ENCODE data around the gene CNOT1. TPM values are rescaled to one million over a fixed set of nuclear protein-coding genes. Genes with fewer than 3 reads are reported as not detected.

The CNOT1 gene
- total and polyA plus RNA-seq, 10 of the 15 experiments (the other 5 are each of a cell fraction or from before 2014, with no cell fraction given): 101 to 246 (median 175) TPM

DNA sequence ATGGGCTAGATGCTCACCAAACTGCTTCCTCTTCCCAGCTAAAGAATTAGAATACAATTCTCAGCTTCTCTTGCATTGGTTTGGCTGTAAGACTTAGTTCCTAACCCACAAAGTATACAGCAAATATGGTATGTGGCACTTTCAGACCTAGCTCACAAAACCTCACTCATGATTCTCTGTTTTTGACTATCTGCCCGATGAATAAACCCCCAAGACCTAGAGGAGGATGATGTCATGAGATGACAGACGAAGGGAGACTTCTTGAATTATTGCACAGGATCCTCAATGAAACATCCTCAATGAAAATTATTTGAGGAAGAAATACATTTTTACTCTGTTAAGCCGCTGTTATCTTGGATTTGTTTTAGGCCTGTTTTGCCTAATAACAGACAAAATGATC lies 14.3 kb downstream of the CNOT1 start:
- 54% methylated on average over 3 of the region's 3 CpGs for WGBS (ENCODE audit: insufficient coverage, insufficient replicate concordance, low lambda C conversion rate, missing lambda C conversion rate)
- Histone ChIP-seq H3K36me3 (ENCODE audit: control insufficient read depth in 2 of 2, insufficient read depth in 2 of 2, low read length in 1 of 2) (peaks cover 5 to 37% of the 10 kb centered on the region in 2 experiments), H3K9ac (ENCODE audit: control insufficient read depth, insufficient read depth, low read length) (no peak overlapping the region), H3K4me3 (no peak overlapping the region), H3K79me2 (ENCODE audit: control insufficient read depth, insufficient read depth, low read length) (peaks cover 82% of the 10 kb centered on the region), H3K4me1 (ENCODE audit: control insufficient read depth, insufficient read depth, low read length) (no peaks in the 10 kb centered on the region; the same call in 1 of the 2 replicates), H4K20me1 (ENCODE audit: control insufficient read depth, insufficient read depth) (peaks cover 12% of the 10 kb centered on the region; the same call in 1 of the 2 replicates), H3K27ac (ENCODE audit: control insufficient read depth, insufficient read depth) (no peak overlapping the region), H3K27me3 (replicated peaks in 1 of 2; ENCODE audit: control insufficient read depth in 2 of 2, insufficient read depth in 2 of 2, low read length in 1 of 2) (no peaks in the 10 kb centered on the region), H3K9me3 (replicated peaks; ENCODE audit: control insufficient read depth, insufficient read depth, low read length) (no peaks in the 10 kb centered on the region), H2AFZ (ENCODE audit: control insufficient read depth, low read depth, low read length) (no peak overlapping the region), H3K4me2 (ENCODE audit: control insufficient read depth, insufficient read depth) (no peak overlapping the region)
- ChIA-PET SMC1A (ENCODE audit: uncharacterized antibody, unreplicated experiment) (interaction anchor here (0.6 to 1.6 kb wide), 3 partner anchors 12 to 84 kb away, joined by 3 to 4 read pairs (median 4); no protein-coding TSS in a partner anchor), POLR2A (interaction anchor here (1.5 kb wide), 1 partner anchor 14 kb away, joined by 5 read pairs; no protein-coding TSS in a partner anchor), RAD21 (ENCODE audit: unreplicated experiment) (no interaction called here), CTCF (no interaction called here)
- TSS peak; percentile 26 for BruUV-seq (replicated peaks)
- 0 out of 2 replicates have a peak, but pooled peaks have one; percentile 20 for TF ChIP-seq PML (IDR thresholded peaks at IDR 0.05; ENCODE audit: low read length)
- TF ChIP-seq GABPA (IDR thresholded peaks at IDR 0.05; ENCODE audit: low read depth): no peak
- in situ Hi-C loops (cut with MboI): no loop called here
- intact Hi-C loops (cut with micrococcal nuclease; ENCODE audit: unreplicated experiment): no loop called here
- peak; percentile 23 for FAIRE-seq
- no peak for DNase-seq (ENCODE audit: low read depth, low spot score)
- ATAC-seq: peak; percentile 31

DNA sequence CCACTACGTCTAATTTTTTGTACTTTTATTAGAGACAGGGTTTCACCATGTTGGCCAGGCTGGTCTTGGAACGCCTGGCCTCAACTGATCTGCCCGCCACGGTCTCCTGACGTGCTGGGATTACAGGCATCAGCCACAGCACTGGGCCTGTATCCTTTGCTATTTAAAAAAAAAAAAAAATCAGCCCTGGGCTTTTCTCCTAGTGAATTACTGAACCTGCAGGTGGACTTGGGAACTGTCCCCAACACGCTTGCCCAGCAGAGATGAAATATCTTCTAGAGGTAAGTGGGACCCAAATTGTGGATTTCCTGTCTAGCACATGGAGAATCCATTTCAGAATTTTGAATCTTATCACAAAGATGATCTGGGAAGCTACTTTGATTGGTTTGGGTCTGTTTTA lies 14.8 kb downstream of the CNOT1 start:
- Histone ChIP-seq H4K20me1 (ENCODE audit: control insufficient read depth, insufficient read depth) (peaks cover 12% of the 10 kb centered on the region; the same call in 1 of the 2 replicates), H3K9ac (ENCODE audit: control insufficient read depth, insufficient read depth, low read length) (no peak overlapping the region), H3K4me2 (ENCODE audit: control insufficient read depth, insufficient read depth) (no peak overlapping the region), H2AFZ (ENCODE audit: control insufficient read depth, low read depth, low read length) (no peak overlapping the region), H3K27me3 (replicated peaks in 1 of 2; ENCODE audit: control insufficient read depth in 2 of 2, insufficient read depth in 2 of 2, low read length in 1 of 2) (no peaks in the 10 kb centered on the region), H3K9me3 (replicated peaks; ENCODE audit: control insufficient read depth, insufficient read depth, low read length) (no peaks in the 10 kb centered on the region), H3K4me1 (ENCODE audit: control insufficient read depth, insufficient read depth, low read length) (no peaks in the 10 kb centered on the region; the same call in 1 of the 2 replicates), H3K27ac (ENCODE audit: control insufficient read depth, insufficient read depth) (no peak overlapping the region), H3K79me2 (ENCODE audit: control insufficient read depth, insufficient read depth, low read length) (peaks cover 83% of the 10 kb centered on the region), H3K36me3 (ENCODE audit: control insufficient read depth in 2 of 2, insufficient read depth in 2 of 2, low read length in 1 of 2) (peaks cover 5 to 37% of the 10 kb centered on the region in 2 experiments), H3K4me3 (no peak overlapping the region)
- intact Hi-C loops (cut with micrococcal nuclease; ENCODE audit: unreplicated experiment): no loop called here
- no peak for FAIRE-seq
- BruUV-seq (replicated peaks): no TSS peak
- WGBS (ENCODE audit: insufficient coverage, insufficient replicate concordance, low lambda C conversion rate, missing lambda C conversion rate): 93% methylated on average over 6 of the region's 6 CpGs
- TF ChIP-seq, protein P1, sequence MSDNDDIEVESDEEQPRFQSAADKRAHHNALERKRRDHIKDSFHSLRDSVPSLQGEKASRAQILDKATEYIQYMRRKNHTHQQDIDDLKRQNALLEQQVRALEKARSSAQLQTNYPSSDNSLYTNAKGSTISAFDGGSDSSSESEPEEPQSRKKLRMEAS (IDR thresholded peaks at IDR 0.05; ENCODE audit: low read depth, low read length): no peak
- 0 out of 2 replicates have a peak, but pooled peaks have one; percentile 8 for TF ChIP-seq POLR2A (IDR thresholded peaks at IDR 0.05; ENCODE audit: low read depth, low read length)
- TF ChIP-seq, protein P2, sequence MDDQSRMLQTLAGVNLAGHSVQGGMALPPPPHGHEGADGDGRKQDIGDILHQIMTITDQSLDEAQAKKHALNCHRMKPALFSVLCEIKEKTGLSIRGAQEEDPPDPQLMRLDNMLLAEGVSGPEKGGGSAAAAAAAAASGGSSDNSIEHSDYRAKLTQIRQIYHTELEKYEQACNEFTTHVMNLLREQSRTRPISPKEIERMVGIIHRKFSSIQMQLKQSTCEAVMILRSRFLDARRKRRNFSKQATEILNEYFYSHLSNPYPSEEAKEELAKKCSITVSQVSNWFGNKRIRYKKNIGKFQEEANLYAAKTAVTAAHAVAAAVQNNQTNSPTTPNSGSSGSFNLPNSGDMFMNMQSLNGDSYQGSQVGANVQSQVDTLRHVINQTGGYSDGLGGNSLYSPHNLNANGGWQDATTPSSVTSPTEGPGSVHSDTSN (IDR thresholded peaks at IDR 0.05; ENCODE audit: insufficient replicate concordance, low read depth, low read length): no peak
- TF ChIP-seq, protein P3, sequence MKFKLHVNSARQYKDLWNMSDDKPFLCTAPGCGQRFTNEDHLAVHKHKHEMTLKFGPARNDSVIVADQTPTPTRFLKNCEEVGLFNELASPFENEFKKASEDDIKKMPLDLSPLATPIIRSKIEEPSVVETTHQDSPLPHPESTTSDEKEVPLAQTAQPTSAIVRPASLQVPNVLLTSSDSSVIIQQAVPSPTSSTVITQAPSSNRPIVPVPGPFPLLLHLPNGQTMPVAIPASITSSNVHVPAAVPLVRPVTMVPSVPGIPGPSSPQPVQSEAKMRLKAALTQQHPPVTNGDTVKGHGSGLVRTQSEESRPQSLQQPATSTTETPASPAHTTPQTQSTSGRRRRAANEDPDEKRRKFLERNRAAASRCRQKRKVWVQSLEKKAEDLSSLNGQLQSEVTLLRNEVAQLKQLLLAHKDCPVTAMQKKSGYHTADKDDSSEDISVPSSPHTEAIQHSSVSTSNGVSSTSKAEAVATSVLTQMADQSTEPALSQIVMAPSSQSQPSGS (IDR thresholded peaks at IDR 0.05; ENCODE audit: low read length): no peak
- POLR2A ChIA-PET: interaction anchor here (1.5 kb wide), 1 partner anchor 14 kb away, joined by 5 read pairs; no protein-coding TSS in a partner anchor
- in situ Hi-C loops (cut with MboI): no loop called here
- RAD21 ChIA-PET (ENCODE audit: unreplicated experiment): no interaction called here
- no peak; the same call in 1 of the 3 replicates for ATAC-seq
- SMC1A ChIA-PET (ENCODE audit: uncharacterized antibody, unreplicated experiment): interaction anchor here (0.6 to 1.5 kb wide), 2 partner anchors 12 to 84 kb away, joined by 3 to 4 read pairs; no protein-coding TSS in a partner anchor
- no peak for DNase-seq (ENCODE audit: low read depth, low spot score)
- CTCF ChIA-PET: no interaction called here
